HG03175 (cell line): ENCODE data around the gene KRTAP27-1.

Experiments
- ATAC-seq: cut with Tn5 transposase; IDR thresholded peaks from one replicate; pipeline ENCODE4 v1.9.1; 2021; ENCODE audit warnings: mild to moderate bottlenecking, moderate library complexity; ENCODE audit not compliant: unreplicated experiment

The KRTAP27-1 gene

GRCh38 chr21:30305136-30305535 is 32.4 kb downstream of the KRTAP27-1 start:
- ATAC-seq: no peak

- ATAC-seq: no peak
These were observed 48.3 kb downstream of the KRTAP27-1 start, which contains the start of gene KRTAP25-1 for GRCh38 chr21:30289215-30289614. Gene KRTAP25-1 (minus strand): TSS chr21:30289514. CDS start chr21:30289490, 24 bp downstream.
